GM18867 (cell line): ENCODE data around the gene FHIT.

Experiments
- ATAC-seq: cut with Tn5 transposase; IDR thresholded peaks from one replicate; pipeline ENCODE4 v1.9.1; 2021; ENCODE audit warnings: mild to moderate bottlenecking, moderate library complexity; ENCODE audit not compliant: unreplicated experiment

FHIT gene

GRCh38 chr3:59772416-59773408 lies 1478.5 kb downstream of the FHIT start:
- peak; percentile 69 for ATAC-seq

DNA sequence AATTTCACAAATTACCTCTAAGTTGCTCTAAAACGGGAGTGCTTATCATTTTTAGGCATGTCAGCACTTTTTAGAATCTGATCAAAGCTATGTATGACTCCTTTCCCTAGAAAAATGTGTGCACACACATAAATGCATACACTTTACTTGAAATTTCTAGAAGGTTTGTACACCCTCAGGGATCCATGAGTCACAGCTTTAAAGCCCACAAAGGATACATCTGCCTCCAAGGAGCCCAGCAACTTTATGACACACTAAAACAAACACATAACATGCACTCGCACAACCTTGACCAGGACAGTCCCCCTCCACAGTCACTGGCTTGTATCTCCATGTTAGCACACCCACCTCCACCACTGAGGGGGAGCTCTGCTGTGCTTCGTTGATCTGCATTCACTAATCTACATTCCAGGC lies 1479.5 kb downstream of the FHIT start:
- ATAC-seq: no peak

DNA sequence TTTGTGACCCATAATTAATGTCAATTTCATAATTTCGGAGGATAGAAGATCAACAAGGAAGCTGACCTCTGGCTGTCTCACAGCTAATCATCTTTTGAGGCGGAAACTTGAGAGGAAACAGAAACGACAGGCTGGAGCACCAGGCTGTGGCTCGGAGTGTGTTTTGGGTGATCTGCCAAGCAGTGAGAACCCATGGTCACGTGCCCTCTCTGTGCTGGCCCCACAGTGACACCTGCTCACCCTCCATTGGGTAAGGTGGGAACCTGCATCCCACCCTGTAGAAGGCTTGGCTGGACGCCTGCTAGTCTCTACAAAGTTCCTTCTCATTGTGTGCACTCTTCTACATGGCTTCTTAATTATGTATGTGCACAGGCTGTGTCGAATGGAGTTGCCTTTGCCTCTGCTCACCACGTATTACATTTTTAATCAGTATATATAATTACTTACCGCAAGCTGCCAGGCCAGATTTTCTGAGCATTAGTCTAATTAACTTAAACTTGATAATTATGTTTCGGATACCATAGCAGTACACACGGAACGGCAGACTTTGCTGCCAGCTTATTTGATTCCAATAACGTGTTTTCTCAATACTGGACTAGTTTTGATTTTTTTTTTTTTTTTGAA lies 1482.0 kb downstream of the FHIT start:
- ATAC-seq: no peak

GRCh38 chr3:59766200-59766872 lies 1484.9 kb downstream of the FHIT start:
- ATAC-seq: no peak

DNA sequence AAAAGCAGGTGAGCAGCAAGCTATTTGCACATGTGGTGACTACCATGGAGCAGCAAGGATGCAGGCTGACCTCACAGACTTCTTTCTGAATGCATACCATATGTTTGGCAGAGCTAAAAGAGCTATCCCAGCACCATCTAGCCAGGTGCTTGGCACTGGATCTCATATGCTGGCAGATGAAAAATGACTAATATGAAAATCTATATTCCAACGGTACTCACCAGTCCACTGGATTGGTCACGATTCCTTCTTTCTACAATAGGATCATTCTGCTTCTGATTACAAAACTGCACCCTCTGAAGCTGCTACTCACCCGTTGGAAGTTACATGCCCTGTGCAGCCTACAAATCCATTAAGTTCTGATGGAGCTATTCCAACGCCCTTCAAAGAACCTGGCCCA lies 1487.1 kb downstream of the FHIT start:
- no peak for ATAC-seq

DNA sequence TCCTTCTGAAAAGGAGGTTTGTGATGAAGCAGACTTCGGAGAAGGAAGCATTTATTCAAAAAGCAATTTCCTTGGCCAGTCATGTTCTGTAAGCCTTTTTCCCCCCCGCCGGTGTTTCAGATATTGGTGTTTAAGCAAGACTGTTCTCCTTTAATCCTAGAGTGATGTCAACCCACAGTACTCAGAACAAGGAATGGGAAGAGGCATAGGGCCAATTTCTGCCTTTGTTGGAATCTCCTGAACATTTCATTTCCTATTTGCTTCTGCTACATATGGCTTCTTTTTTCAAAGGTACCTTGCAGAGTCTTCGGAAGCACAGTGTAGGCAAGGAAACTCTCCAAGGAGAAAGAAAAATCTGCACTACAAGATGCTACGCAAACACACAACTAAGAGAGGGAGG lies 1488.3 kb downstream of the FHIT start:
- ATAC-seq: no peak

DNA sequence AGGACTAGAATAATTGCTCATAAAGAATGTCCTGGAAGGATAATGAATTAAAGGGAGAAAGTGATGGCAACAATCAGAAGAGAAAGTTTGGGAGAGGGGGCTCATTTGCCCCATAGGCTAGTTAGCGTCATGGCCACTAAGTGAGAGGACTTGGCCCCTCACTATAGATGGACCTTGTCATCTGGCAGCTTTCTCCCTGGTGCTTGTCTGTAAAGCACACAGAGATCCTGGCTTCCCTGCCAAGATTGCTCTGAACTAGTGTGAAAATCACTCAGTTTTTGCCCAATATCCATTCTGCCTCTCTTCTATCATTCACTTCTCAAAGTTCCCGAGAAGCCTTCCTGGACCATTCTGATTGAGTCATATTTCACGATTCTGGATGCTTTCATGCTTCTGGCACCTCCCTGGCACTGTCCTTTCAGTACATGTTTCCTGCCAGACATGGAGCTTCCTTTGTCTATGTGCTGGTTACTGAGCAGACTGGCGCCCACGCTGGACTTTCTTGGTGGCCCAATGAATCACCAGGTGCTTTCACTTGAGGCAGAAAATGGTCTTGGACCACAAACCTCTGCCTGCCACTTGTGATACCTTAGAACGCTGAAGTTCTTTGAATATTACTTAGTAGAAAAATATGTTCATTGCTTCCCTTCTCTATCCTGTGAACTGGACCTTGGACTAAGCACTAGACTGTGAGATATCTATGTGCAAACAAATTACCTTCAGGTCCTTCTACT lies 1491.8 kb downstream of the FHIT start:
- peak; percentile 58 for ATAC-seq

- ATAC-seq: no peak
Measured at GRCh38 chr3:59758672-59759071, 1492.6 kb downstream of the FHIT start.

- ATAC-seq: no peak
Measured at GRCh38 chr3:59756934-59757333, 1494.3 kb downstream of the FHIT start.

GRCh38 chr3:59754456-59755129 lies 1496.7 kb downstream of the FHIT start:
- ATAC-seq: no peak

DNA sequence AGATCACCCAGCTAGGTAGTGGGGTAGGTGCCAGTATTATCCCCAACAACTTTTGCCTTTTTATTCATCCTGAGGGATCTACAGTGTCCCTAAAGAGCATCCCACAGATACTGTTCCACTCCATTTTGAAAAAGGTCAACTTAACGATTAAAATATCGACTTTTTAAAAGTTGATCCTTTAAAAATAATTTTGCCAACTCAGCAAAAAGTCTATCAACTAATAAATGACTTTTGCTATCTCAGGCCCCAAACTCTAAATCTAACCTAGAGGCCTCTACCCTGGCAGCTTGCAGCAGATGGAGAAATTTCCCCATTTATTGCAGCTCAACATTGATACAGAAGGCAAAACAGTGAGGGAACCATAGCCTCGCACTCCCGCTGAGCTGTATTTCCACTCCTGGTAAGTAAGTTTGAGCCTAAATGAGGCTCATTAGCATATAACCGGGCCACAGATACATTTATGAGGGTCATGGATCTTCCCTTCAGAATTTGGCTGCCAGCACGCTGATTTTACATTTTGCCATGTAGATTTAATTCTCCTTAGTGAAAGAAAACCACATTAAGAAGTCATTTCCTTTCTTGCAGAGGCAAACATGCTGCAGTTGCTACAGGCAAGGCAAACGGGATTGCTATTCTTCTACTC lies 1497.3 kb downstream of the FHIT start:
- no peak for ATAC-seq

- ATAC-seq: no peak
Measured at GRCh38 chr3:59752925-59753324, 1498.3 kb downstream of the FHIT start.

- no peak for ATAC-seq
Measured at GRCh38 chr3:59751606-59752005, 1499.6 kb downstream of the FHIT start.

DNA sequence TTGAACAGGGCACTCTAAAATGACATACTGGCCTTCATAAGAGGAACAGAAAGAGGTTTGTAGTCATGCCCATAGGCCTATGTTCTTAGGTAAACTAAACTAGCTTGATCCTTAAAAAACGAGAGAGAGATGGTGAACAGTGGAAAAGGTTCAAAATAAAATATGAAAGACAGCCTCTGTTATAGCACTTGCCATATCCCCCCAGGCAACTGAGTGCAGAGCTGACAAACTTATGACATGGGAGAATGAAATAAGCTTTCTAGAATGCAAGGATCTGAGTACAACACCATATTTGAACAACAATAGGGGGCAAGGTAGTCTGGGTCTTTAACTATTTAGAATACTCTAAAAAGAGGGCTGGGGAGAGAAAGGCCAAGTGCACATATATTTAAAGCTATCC lies 1500.9 kb downstream of the FHIT start:
- ATAC-seq: no peak

- no peak for ATAC-seq
Measured at GRCh38 chr3:59749291-59749690, 1502.0 kb downstream of the FHIT start.

GRCh38 chr3:59746585-59746984 lies 1504.7 kb downstream of the FHIT start:
- no peak for ATAC-seq

GRCh38 chr3:59737241-59737640 lies 1514.0 kb downstream of the FHIT start:
- no peak for ATAC-seq

DNA sequence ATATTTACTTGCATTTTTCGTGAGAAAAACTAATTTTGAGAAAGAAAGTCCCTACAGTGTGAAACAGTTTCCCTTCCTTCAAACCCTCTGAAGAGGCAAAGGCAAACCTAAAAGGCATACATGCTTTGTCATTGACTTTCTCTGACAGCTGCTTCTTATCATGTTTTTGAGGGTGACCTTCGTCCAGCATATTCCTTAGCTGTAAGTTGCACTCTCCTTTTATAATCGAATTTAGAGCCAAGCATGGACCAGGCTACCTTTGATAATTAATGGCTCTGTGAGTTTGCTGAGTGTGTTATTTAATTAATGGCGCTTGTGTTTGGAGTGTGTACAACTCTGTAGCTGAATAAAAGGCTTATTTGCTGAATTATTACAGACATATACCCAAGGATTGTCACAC lies 1517.2 kb downstream of the FHIT start:
- no peak for ATAC-seq

DNA sequence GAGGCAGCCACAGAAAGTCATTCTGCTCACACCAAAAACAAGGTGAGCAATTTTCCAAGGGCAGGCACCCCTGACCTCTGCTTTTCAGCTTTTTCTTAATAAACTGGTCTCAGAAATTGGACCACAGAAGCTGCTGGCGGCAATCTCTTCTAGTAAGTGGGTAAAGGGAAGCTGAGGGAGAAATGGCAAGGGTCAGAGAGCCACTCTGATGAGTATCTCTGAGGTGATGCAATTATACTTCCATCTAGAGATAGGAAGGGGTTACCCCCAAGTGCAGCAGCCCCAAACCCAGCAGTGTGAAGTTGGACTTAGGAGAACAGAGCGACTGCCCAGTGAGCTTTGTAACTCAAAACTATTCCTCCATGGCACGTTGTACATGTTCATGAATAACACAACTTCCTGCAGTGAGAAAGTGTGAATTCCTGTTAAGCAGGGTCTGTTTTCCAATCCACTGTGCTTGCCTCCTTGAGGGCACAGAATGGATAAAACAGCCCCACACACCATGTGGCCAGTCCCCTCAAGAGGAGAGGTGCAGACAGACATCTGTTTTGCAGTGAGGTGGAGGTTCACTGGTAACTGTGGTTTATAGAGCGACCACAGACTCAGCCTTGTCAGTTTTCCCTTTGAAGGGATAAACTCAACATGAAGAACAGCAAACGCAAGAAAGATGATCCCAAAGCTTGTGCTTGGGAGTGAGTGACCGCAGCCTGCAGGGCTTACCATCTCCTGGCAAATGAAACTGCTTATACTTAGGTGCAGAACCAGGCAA lies 1518.0 kb downstream of the FHIT start:
- ATAC-seq: no peak
